ENCODE results near the gene TMEM94. TPM values are rescaled to one million over a fixed set of nuclear protein-coding genes. Genes with fewer than 3 reads are reported as not detected.

Gene TMEM94
- total and polyA plus RNA-seq, 9 of the 15 experiments (the other 6 are each of a cell fraction or from before 2014, with no cell fraction given): 0.35 to 48.1 (median 14.4) TPM

GRCh38 chr17:75485688-75486087 is 29.3 kb downstream of the TMEM94 start:
- Histone ChIP-seq H3K9me3 (replicated peaks; ENCODE audit: control insufficient read depth, insufficient read depth, low read depth, low read length) (no peaks in the 10 kb centered on the region), H2AFZ (ENCODE audit: low read depth, low read length) (no peak overlapping the region), H3K9me1 (ENCODE audit: control insufficient read depth, insufficient read depth, low read length) (no peaks in the 10 kb centered on the region), H4K20me1 (replicated peaks; ENCODE audit: control insufficient read depth, insufficient read depth, low read length) (peaks cover 12% of the 10 kb centered on the region), H3K4me3 (no peak overlapping the region), H3K79me2 (ENCODE audit: control insufficient read depth, insufficient read depth, low read length) (0 out of 3 replicates have a peak, but pooled peaks cover 2% of the 10 kb centered on the region), H3K36me3 (ENCODE audit: control insufficient read depth, insufficient read depth, low read length) (no peaks in the 10 kb centered on the region), H3K9ac (ENCODE audit: insufficient read depth in 1 of 2, low read depth in 2 of 2, low read length in 2 of 2) (peak overlapping the region in 1 of 2 experiments; percentile 52; a peak in 1 of 4 replicates), H3K27ac (ENCODE audit: extremely low read depth, low read depth, low read length) (no peak overlapping the region), H3K27me3 (ENCODE audit: control insufficient read depth in 2 of 2, insufficient read depth in 2 of 2, low read length in 2 of 2) (no peaks in the 10 kb centered on the region), H3K4me1 (replicated peaks in 1 of 2; ENCODE audit: control insufficient read depth in 2 of 2, insufficient read depth in 2 of 2, low read length in 2 of 2) (peaks cover 11 to 33% of the 10 kb centered on the region in 2 experiments; a peak in 4 of 5 replicates), H3K4me2 (ENCODE audit: insufficient read depth, low read length) (no peak overlapping the region)
- in situ Hi-C loops (cut with MboI) (no loop called here), intact Hi-C loops (cut with micrococcal nuclease) (loop anchor here (2.0 kb wide), 1 partner anchor 59 kb away; no protein-coding TSS in a partner anchor)
- WGBS (ENCODE audit: insufficient coverage, low coverage, missing lambda C conversion rate): 76% methylated on average over 10 of the region's 12 CpGs
- TF ChIP-seq ZNF23 (CRISPR knock-in tag; IDR thresholded peaks at IDR 0.05) (no peak), IFI16 (CRISPR knock-in tag; IDR thresholded peaks at IDR 0.05) (no peak), RBM17 (IDR thresholded peaks at IDR 0.05; ENCODE audit: borderline replicate concordance, low read depth, low read length) (no peak)
- BruUV-seq (replicated peaks): no TSS peak
- CTCF ChIA-PET (ENCODE audit: low intra/inter-chr PET ratio): no interaction called here
- ATAC-seq: no peak
- POLR2A ChIA-PET: interaction anchor here (0.5 to 1.2 kb wide), 3 partner anchors 15 to 196 kb away, joined by 3 to 5 read pairs (median 3); partner anchors contain the start of gene SLC25A19
- no peak for DNase-seq (ENCODE audit: extremely low read depth in 1 of 4, low spot score in 3 of 4)
- FAIRE-seq: no peak

GRCh38 chr17:75486151-75486550 is 29.7 kb downstream of the TMEM94 start:
- ChIA-PET POLR2A (interaction anchor here (0.5 to 0.6 kb wide), 3 partner anchors 9 to 197 kb away, joined by 3 read pairs; partner anchors contain the start of gene SLC25A19), CTCF (ENCODE audit: low intra/inter-chr PET ratio) (interaction anchor here (0.5 to 2.3 kb wide), 3 partner anchors 60 to 215 kb away, joined by 3 to 20 read pairs (median 3); partner anchors contain the start of gene MIF4GD)
- in situ Hi-C loops (cut with MboI) (no loop called here), intact Hi-C loops (cut with micrococcal nuclease) (loop anchor here (2.0 kb wide), 1 partner anchor 59 kb away; no protein-coding TSS in a partner anchor)
- Histone ChIP-seq H3K27me3 (ENCODE audit: control insufficient read depth in 2 of 2, insufficient read depth in 2 of 2, low read length in 2 of 2) (no peaks in the 10 kb centered on the region), H4K20me1 (replicated peaks; ENCODE audit: control insufficient read depth, insufficient read depth, low read length) (peaks cover 10% of the 10 kb centered on the region; the same call in 1 of the 2 replicates), H3K9ac (ENCODE audit: insufficient read depth in 1 of 2, low read depth in 2 of 2, low read length in 2 of 2) (no peak overlapping the region; a peak in 1 of 4 replicates), H3K9me3 (replicated peaks; ENCODE audit: control insufficient read depth, insufficient read depth, low read depth, low read length) (no peaks in the 10 kb centered on the region), H3K79me2 (ENCODE audit: control insufficient read depth, insufficient read depth, low read length) (0 out of 3 replicates have a peak, but pooled peaks cover 2% of the 10 kb centered on the region), H3K4me3 (no peak overlapping the region), H2AFZ (ENCODE audit: low read depth, low read length) (no peak overlapping the region), H3K27ac (ENCODE audit: extremely low read depth, low read depth, low read length) (no peak overlapping the region), H3K9me1 (ENCODE audit: control insufficient read depth, insufficient read depth, low read length) (no peaks in the 10 kb centered on the region), H3K4me1 (replicated peaks in 1 of 2; ENCODE audit: control insufficient read depth in 2 of 2, insufficient read depth in 2 of 2, low read length in 2 of 2) (peaks cover 11 to 33% of the 10 kb centered on the region in 2 experiments; a peak in 4 of 5 replicates), H3K36me3 (ENCODE audit: control insufficient read depth, insufficient read depth, low read length) (no peaks in the 10 kb centered on the region), H3K4me2 (ENCODE audit: insufficient read depth, low read length) (no peak overlapping the region)
- DNase-seq (ENCODE audit: extremely low read depth in 1 of 4, low spot score in 3 of 4): no peak
- ATAC-seq: no peak
- BruUV-seq (replicated peaks): no TSS peak
- WGBS (ENCODE audit: insufficient coverage, low coverage, missing lambda C conversion rate): 87% methylated on average over 14 of the region's 14 CpGs
- FAIRE-seq: no peak
- no peak for TF ChIP-seq ZZZ3 (IDR thresholded peaks at IDR 0.05)
- no peak for TF ChIP-seq TAF7 (tag; IDR thresholded peaks at IDR 0.05)
- TF ChIP-seq RERE (CRISPR knock-in tag; IDR thresholded peaks at IDR 0.05; ENCODE audit: borderline replicate concordance): no peak
- TF ChIP-seq HCFC1 (IDR thresholded peaks at IDR 0.05; ENCODE audit: low read depth, low read length): no peak
